DND-41 (cell line): ENCODE data around the gene ERBB4.

Experiments used
- ATAC-seq: fragments of 200-7000 bp; cut with Tn5 transposase; 3 replicates; pipeline ENCODE4 v1.9.1; 2021; ENCODE audit warnings: low read depth; ENCODE audit not compliant: insufficient read depth
- DNase-seq: peaks from one replicate; pipeline ENCODE4 v3.0.0-alpha.2; 2020
- H2AFZ ChIP-seq: 2 replicates; pipeline ENCODE4 v1.6.0; 2012; ENCODE audit warnings: low read depth, low read length
- H3K27ac ChIP-seq: 2 replicates; pipeline ENCODE4 v1.5.1; 2012; ENCODE audit warnings: low read length, inconsistent platforms
- H3K27me3 ChIP-seq: fragments of 200-600 bp; sonication (generic); 2 replicates; pipeline ENCODE4 v1.6.0; 2012; ENCODE audit warnings: low read length, mild to moderate bottlenecking, inconsistent platforms; ENCODE audit not compliant: insufficient read depth, poor library complexity
- H3K36me3 ChIP-seq: 2 replicates; pipeline ENCODE4 v1.5.1; 2012; ENCODE audit warnings: low read length, inconsistent platforms; ENCODE audit not compliant: insufficient read depth
- H3K4me1 ChIP-seq: 2 replicates; pipeline ENCODE4 v1.5.1; 2012; ENCODE audit warnings: mild to moderate bottlenecking, low read length; ENCODE audit not compliant: insufficient read depth
- H3K4me2 ChIP-seq: 2 replicates; pipeline ENCODE4 v1.6.0; 2012; ENCODE audit warnings: mild to moderate bottlenecking, moderate library complexity, low read length, inconsistent platforms; ENCODE audit not compliant: insufficient read depth
- H3K4me3 ChIP-seq, 2 experiments: fragments of 200-600 bp in 1 of 2; shearing (Covaris generic) in 1 of 2; 2 replicates each; pipeline ENCODE4 v1.5.1; 2012 to 2016; ENCODE audit warnings: inconsistent platforms in 2 of 2, low read length in 2 of 2, mild to moderate bottlenecking in 2 of 2, low read depth in 1 of 2, moderate library complexity in 1 of 2
- H3K79me2 ChIP-seq: 2 replicates; pipeline ENCODE4 v1.6.0; 2012; ENCODE audit warnings: low read length, inconsistent platforms; ENCODE audit not compliant: insufficient read depth
- H3K9ac ChIP-seq: 2 replicates; pipeline ENCODE4 v1.6.0; 2012; ENCODE audit warnings: low read depth, mild to moderate bottlenecking, inconsistent platforms, low read length, moderate library complexity
- H3K9me3 ChIP-seq: 2 replicates; pipeline ENCODE4 v1.5.1; 2012; ENCODE audit warnings: low read length, moderate library complexity, mild to moderate bottlenecking, inconsistent platforms; ENCODE audit not compliant: insufficient read depth, severe bottlenecking
- H4K20me1 ChIP-seq: 2 replicates; pipeline ENCODE4 v1.6.0; 2012; ENCODE audit warnings: low read length; ENCODE audit not compliant: insufficient read depth
- CTCF ChIP-seq: IDR thresholded peaks from 2 replicates; pipeline ENCODE4 v1.5.1; 2012; ENCODE audit warnings: borderline replicate concordance, low read length, moderate library complexity, mild to moderate bottlenecking; ENCODE audit not compliant: poor library complexity, severe bottlenecking; ENCODE audit errors: extremely low read depth
- EZH2 ChIP-seq: IDR thresholded peaks from 3 replicates; pipeline ENCODE4 v1.6.1; 2012; ENCODE audit warnings: borderline replicate concordance, low read depth, mild to moderate bottlenecking, moderate library complexity, low read length, inconsistent platforms; ENCODE audit not compliant: severe bottlenecking

ERBB4 gene

GRCh38 chr2:212237350-212238095 lies 301.1 kb downstream of the ERBB4 start:
- no peak for DNase-seq
- no peak overlapping the region for H3K9ac ChIP-seq
- H3K36me3 ChIP-seq: no peaks in the 10 kb centered on the region
- TF ChIP-seq CTCF (no peak), EZH2 (no peak)
- H3K79me2 ChIP-seq: no peaks in the 10 kb centered on the region
- H3K4me3 ChIP-seq: no peak overlapping the region
- H3K4me1 ChIP-seq: no peaks in the 10 kb centered on the region
- no peaks in the 10 kb centered on the region for H3K27me3 ChIP-seq
- H3K9me3 ChIP-seq: no peaks in the 10 kb centered on the region
- no peak for ATAC-seq
- no peak overlapping the region for H3K27ac ChIP-seq
- no peaks in the 10 kb centered on the region for H4K20me1 ChIP-seq
- no peak overlapping the region for H2AFZ ChIP-seq
- H3K4me2 ChIP-seq: no peak overlapping the region

- H3K79me2 ChIP-seq: no peaks in the 10 kb centered on the region
- no peak for ATAC-seq
- no peaks in the 10 kb centered on the region for H3K36me3 ChIP-seq
- H3K4me2 ChIP-seq: no peak overlapping the region
- no peak overlapping the region for H2AFZ ChIP-seq
- H3K9ac ChIP-seq: no peak overlapping the region
- DNase-seq: no peak
- no peaks in the 10 kb centered on the region for H3K4me1 ChIP-seq
- no peak for TF ChIP-seq EZH2
- no peak for TF ChIP-seq CTCF
- H3K4me3 ChIP-seq: no peak overlapping the region
- H3K9me3 ChIP-seq: no peaks in the 10 kb centered on the region
- no peaks in the 10 kb centered on the region for H4K20me1 ChIP-seq
- H3K27me3 ChIP-seq: no peaks in the 10 kb centered on the region
- H3K27ac ChIP-seq: no peak overlapping the region
These were observed 309.8 kb downstream of the ERBB4 start for GRCh38 chr2:212228743-212229171.

GRCh38 chr2:212227755-212228154 lies 310.8 kb downstream of the ERBB4 start:
- Histone ChIP-seq H2AFZ (no peak overlapping the region), H3K4me1 (no peaks in the 10 kb centered on the region), H3K36me3 (no peaks in the 10 kb centered on the region), H3K4me3 (no peak overlapping the region), H4K20me1 (no peaks in the 10 kb centered on the region), H3K79me2 (no peaks in the 10 kb centered on the region), H3K4me2 (no peak overlapping the region), H3K27ac (no peak overlapping the region), H3K9me3 (no peaks in the 10 kb centered on the region), H3K9ac (no peak overlapping the region), H3K27me3 (no peaks in the 10 kb centered on the region)
- DNase-seq (no peak), ATAC-seq (no peak)
- TF ChIP-seq CTCF: no peak
- TF ChIP-seq EZH2: no peak

GRCh38 chr2:212226114-212226513 lies 312.5 kb downstream of the ERBB4 start:
- Histone ChIP-seq H3K9ac (no peak overlapping the region), H3K36me3 (no peaks in the 10 kb centered on the region), H2AFZ (no peak overlapping the region), H3K27me3 (no peaks in the 10 kb centered on the region), H3K79me2 (no peaks in the 10 kb centered on the region), H3K4me2 (no peak overlapping the region), H3K4me3 (no peak overlapping the region), H3K4me1 (no peaks in the 10 kb centered on the region), H4K20me1 (no peaks in the 10 kb centered on the region), H3K27ac (no peak overlapping the region), H3K9me3 (no peaks in the 10 kb centered on the region)
- ATAC-seq (no peak), DNase-seq (no peak)
- TF ChIP-seq EZH2 (no peak), CTCF (no peak)
